ENCODE results near the gene KCNJ14. TPM values are rescaled to one million over a fixed set of nuclear protein-coding genes. Genes with fewer than 3 reads are reported as not detected.

The KCNJ14 gene
- total RNA-seq, 3 donors from 2014 or later (not counting 1 experiment from before 2014, with no cell fraction given) = 0.77 to 1.2 (median 0.85) TPM

DNA sequence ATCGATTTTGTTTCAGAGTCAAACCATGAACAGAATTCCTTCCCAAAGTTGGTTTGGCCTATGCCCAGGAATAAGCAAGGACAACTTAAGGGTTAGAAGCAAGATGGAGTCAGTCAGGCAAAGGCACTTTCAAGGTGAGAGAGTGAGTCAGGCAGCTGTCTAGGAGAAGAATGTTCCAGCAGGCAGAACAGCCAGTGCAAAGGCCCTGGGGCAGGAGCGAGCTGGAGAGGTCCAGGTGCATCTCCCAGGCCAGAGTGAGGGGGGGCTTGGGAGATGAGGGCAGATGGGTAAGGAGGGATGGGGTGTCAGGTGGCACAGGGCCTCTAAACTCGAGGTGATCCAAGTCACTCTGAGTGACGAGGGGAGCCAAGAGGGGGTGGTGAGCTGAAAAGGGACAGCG lies 18.8 kb upstream of the KCNJ14 start:
- Histone ChIP-seq H3K36me3 (ENCODE audit: control insufficient read depth, insufficient read depth, low read length) (no peaks in the 10 kb centered on the region), H3K4me1 (ENCODE audit: control insufficient read depth, insufficient read depth, low read length) (no peaks in the 10 kb centered on the region), H3K27ac (ENCODE audit: low read length) (no peak overlapping the region), H3K9me3 (ENCODE audit: control insufficient read depth, insufficient read depth, low read length) (no peaks in the 10 kb centered on the region), H3K27me3 (ENCODE audit: control insufficient read depth, insufficient read depth, low read length) (peaks cover 3% of the 10 kb centered on the region), H3K4me3 (ENCODE audit: low read length) (no peak overlapping the region)
- TF ChIP-seq, protein P1, sequence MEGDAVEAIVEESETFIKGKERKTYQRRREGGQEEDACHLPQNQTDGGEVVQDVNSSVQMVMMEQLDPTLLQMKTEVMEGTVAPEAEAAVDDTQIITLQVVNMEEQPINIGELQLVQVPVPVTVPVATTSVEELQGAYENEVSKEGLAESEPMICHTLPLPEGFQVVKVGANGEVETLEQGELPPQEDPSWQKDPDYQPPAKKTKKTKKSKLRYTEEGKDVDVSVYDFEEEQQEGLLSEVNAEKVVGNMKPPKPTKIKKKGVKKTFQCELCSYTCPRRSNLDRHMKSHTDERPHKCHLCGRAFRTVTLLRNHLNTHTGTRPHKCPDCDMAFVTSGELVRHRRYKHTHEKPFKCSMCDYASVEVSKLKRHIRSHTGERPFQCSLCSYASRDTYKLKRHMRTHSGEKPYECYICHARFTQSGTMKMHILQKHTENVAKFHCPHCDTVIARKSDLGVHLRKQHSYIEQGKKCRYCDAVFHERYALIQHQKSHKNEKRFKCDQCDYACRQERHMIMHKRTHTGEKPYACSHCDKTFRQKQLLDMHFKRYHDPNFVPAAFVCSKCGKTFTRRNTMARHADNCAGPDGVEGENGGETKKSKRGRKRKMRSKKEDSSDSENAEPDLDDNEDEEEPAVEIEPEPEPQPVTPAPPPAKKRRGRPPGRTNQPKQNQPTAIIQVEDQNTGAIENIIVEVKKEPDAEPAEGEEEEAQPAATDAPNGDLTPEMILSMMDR (IDR thresholded peaks at IDR 0.05) = no peak
- intact Hi-C loops (cut with micrococcal nuclease) = no loop called here
- Mint-ChIP-seq H3K27me3 (ENCODE audit: low read depth in 2 of 2) (peaks cover 16 to 28% of the 10 kb centered on the region in 2 donors), H3K9me3 (no peaks in the 10 kb centered on the region), H3K27ac (no peak overlapping the region), H3K36me3 (no peaks in the 10 kb centered on the region), H3K4me3 (no peak overlapping the region), H3K4me1 (no peaks in the 10 kb centered on the region)
- DNase-seq (no peak), ATAC-seq (no peak)
- WGBS (ENCODE audit: insufficient coverage) = 79% methylated on average over 5 of the region's 5 CpGs

DNA sequence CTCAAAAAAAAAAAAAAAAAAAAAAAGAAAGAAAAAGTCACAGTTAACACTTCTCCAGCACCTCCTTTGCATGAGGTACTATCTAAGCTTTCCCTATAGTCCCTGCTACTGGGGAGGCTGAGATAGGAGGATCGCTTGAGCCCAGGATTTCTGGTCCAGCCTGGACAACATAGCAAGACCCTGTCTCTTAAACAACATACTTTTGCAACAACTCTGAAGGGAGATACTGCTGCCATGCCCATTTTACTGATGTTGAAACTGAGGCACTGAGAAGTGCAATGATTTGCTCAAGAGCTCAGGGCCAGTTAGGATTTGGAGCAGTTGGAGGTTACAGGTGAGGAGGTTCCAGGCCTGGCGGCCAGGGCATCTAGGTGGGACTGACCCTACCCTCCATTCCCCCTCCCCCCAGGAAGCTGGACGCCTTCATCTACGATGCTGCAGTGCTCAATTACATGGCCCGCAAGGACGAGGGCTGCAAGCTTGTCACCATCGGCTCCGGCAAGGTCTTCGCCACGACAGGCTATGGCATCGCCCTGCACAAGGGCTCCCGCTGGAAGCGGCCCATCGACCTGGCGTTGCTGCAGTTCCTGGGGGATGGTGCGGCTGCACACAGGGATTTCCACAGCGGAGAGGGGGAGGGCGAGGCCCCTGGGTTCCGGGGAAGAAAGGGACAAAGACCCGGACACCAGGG lies 13.9 kb upstream of the KCNJ14 start:
- peaks cover 23 to 28% of the 10 kb centered on the region in 2 donors for H3K27me3 Mint-ChIP-seq (ENCODE audit: low read depth in 2 of 2)
- Histone ChIP-seq H3K9me3 (ENCODE audit: control insufficient read depth, insufficient read depth, low read length) (no peaks in the 10 kb centered on the region), H3K27me3 (ENCODE audit: control insufficient read depth, insufficient read depth, low read length) (peaks cover 20% of the 10 kb centered on the region), H3K4me1 (ENCODE audit: control insufficient read depth, insufficient read depth, low read length) (peaks cover 25% of the 10 kb centered on the region), H3K27ac (ENCODE audit: low read length) (no peak overlapping the region), H3K4me3 (ENCODE audit: low read length) (no peak overlapping the region), H3K36me3 (ENCODE audit: control insufficient read depth, insufficient read depth, low read length) (no peaks in the 10 kb centered on the region)
- TF ChIP-seq, protein P1 (IDR thresholded peaks at IDR 0.05) = no peak
- no peaks in the 10 kb centered on the region for H3K36me3 Mint-ChIP-seq
- ATAC-seq = no peak
- no peak for DNase-seq
- H3K9me3 Mint-ChIP-seq = no peaks in the 10 kb centered on the region
- 96% methylated on average over 19 of the region's 20 CpGs for WGBS (ENCODE audit: insufficient coverage)
- H3K4me3 Mint-ChIP-seq = peak overlapping the region; percentile 61
- peaks cover 24% of the 10 kb centered on the region in 2 donors for H3K4me1 Mint-ChIP-seq
- H3K27ac Mint-ChIP-seq = no peak overlapping the region
- intact Hi-C loops (cut with micrococcal nuclease) = no loop called here

DNA sequence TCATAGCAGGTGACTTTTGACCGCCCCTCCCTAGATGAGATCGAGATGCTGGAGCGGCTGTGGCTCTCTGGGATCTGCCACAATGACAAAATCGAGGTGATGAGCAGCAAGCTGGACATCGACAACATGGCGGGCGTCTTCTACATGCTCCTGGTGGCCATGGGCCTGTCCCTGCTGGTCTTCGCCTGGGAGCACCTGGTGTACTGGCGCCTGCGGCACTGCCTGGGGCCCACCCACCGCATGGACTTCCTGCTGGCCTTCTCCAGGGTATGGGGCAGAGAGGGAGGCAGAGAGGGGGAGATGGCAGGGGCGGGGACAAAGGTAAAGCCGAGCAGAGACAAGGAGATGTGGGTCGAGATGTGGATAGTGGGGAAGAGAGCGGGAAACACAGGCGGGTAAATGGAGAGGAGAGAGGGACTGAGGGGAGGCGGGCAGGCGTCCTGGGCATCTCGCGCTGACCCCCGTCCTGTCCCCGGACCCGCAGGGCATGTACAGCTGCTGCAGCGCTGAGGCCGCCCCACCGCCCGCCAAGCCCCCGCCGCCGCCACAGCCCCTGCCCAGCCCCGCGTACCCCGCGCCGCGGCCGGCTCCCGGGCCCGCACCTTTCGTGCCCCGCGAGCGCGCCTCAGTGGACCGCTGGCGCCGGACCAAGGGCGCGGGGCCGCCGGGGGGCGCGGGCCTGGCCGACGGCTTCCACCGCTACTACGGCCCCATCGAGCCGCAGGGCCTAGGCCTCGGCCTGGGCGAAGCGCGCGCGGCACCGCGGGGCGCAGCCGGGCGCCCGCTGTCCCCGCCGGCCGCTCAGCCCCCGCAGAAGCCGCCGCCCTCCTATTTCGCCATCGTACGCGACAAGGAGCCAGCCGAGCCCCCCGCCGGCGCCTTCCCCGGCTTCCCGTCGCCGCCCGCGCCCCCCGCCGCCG lies 13.0 kb upstream of the KCNJ14 start:
- TF ChIP-seq, protein P1 (IDR thresholded peaks at IDR 0.05) = no peak
- WGBS (ENCODE audit: insufficient coverage) = 45% methylated on average over 94 of the region's 94 CpGs
- no peaks in the 10 kb centered on the region for H3K9me3 Mint-ChIP-seq
- H3K4me1 ChIP-seq (ENCODE audit: control insufficient read depth, insufficient read depth, low read length) = peaks cover 28% of the 10 kb centered on the region
- H3K36me3 Mint-ChIP-seq = no peaks in the 10 kb centered on the region
- H3K27ac ChIP-seq (ENCODE audit: low read length) = no peak overlapping the region
- H3K4me1 Mint-ChIP-seq = peaks cover 24 to 26% of the 10 kb centered on the region in 2 donors
- no peak for ATAC-seq
- intact Hi-C loops (cut with micrococcal nuclease) = no loop called here
- H3K27me3 Mint-ChIP-seq (ENCODE audit: low read depth in 2 of 2) = peaks cover 14 to 28% of the 10 kb centered on the region in 2 donors
- no peaks in the 10 kb centered on the region for H3K9me3 ChIP-seq (ENCODE audit: control insufficient read depth, insufficient read depth, low read length)
- no peak overlapping the region for H3K27ac Mint-ChIP-seq
- no peak for DNase-seq
- H3K27me3 ChIP-seq (ENCODE audit: control insufficient read depth, insufficient read depth, low read length) = peaks cover 20% of the 10 kb centered on the region
- no peaks in the 10 kb centered on the region for H3K36me3 ChIP-seq (ENCODE audit: control insufficient read depth, insufficient read depth, low read length)
- H3K4me3 Mint-ChIP-seq = peak overlapping the region; percentile 61
- no peak overlapping the region for H3K4me3 ChIP-seq (ENCODE audit: low read length)

Data from natural killer cell (primary cell).